Breast epithelium (tissue), 4 donors: ENCODE data around the gene ATP13A2. TPM values are rescaled to one million over a fixed set of nuclear protein-coding genes. Genes with fewer than 3 reads are reported as not detected.
"Not testable (repeated sequence)": the region's sequence is repeated elsewhere in the genome, so short reads cannot be mapped to it uniquely, and the experiment has no call there.

ENCODE experiments used
- DNase-seq, 2 donors: peaks; one replicate each; pipeline ENCODE4 v3.0.0-alpha.2; 2019; ENCODE audit warnings: low spot score in 2 of 2
- H3K27ac ChIP-seq, 2 donors: fragments of 200-600 bp; sonication (generic) in 1 of 2; one replicate each; pipeline ENCODE4 v1.5.1; 2016 to 2019; ENCODE audit warnings: mild to moderate bottlenecking in 1 of 2
- H3K27me3 ChIP-seq, 2 donors: fragments of 200-600 bp; sonication (generic) in 1 of 2; one replicate each; pipeline versions ENCODE4 v1.5.1 to v1.6.0; 2017 to 2019; ENCODE audit warnings: control low read depth in 1 of 2, mild to moderate bottlenecking in 1 of 2
- H3K36me3 ChIP-seq: fragments of 200-600 bp; one replicate; pipeline ENCODE4 v1.5.1; 2019
- H3K4me1 ChIP-seq, 2 donors: fragments of 200-600 bp; sonication (generic); one replicate each; pipeline ENCODE4 v1.5.1; 2016 to 2019; ENCODE audit warnings: control low read depth in 1 of 2
- H3K4me3 ChIP-seq, 3 donors: fragments of 200-600 bp; sonication (generic); 1 replicate in 2 of 3; 2 replicates in 1 of 3; pipeline ENCODE4 v1.5.1; 2016 to 2019; ENCODE audit warnings: mild to moderate bottlenecking in 3 of 3, moderate library complexity in 2 of 3
- H3K9me3 ChIP-seq, 2 donors: fragments of 200-600 bp; sonication (generic) in 1 of 2; one replicate each; pipeline ENCODE4 v1.5.1; 2016 to 2019; ENCODE audit warnings: control low read depth in 1 of 2
- CTCF ChIP-seq, 3 donors: fragments of 450-650 bp; IDR thresholded peaks; one replicate each; pipeline ENCODE4 v1.5.1; 2016 to 2017; ENCODE audit warnings: antibody characterized with exemption in 3 of 3, mild to moderate bottlenecking in 3 of 3, moderate library complexity in 3 of 3
- POLR2A ChIP-seq: fragments of 450-650 bp; IDR thresholded peaks from one replicate; pipeline ENCODE4 v1.6.1; 2016; ENCODE audit warnings: antibody characterized with exemption, mild to moderate bottlenecking, moderate library complexity
- POLR2AphosphoS5 ChIP-seq, 3 donors: sonication (generic); formaldehyde crosslinking; IDR thresholded peaks; one replicate each; pipeline ENCODE4 v1.6.1; 2017; ENCODE audit warnings: antibody characterized with exemption in 3 of 3
- intact Hi-C: fragments of 100-400 bp; cut with DNase I; formaldehyde crosslinking; loops from one replicate; pipeline ENCODE4 v1.15.1; 2023; ENCODE audit warnings: low total_unique reads
- total RNA-seq, 3 donors: library from RNA; depleted of rRNA; stranded (reverse); fragments of >200 nt; gene quantifications; one replicate each; pipeline ENCODE4 v1.1.0, GENCODE V29; 2016

Gene ATP13A2
- total RNA-seq, 3 donors from 2014 or later: 17.3 to 31.5 (median 31.3) TPM

GRCh38 chr1:16955186-16955585, 56.5 kb downstream of the ATP13A2 start:
- no peaks in the 10 kb centered on the region for H3K9me3 ChIP-seq
- H3K27me3 ChIP-seq: no peaks in the 10 kb centered on the region
- no peaks in the 10 kb centered on the region for H3K4me1 ChIP-seq
- no peak for TF ChIP-seq POLR2AphosphoS5 (IDR thresholded peaks at IDR 0.05)
- no peak for TF ChIP-seq CTCF (IDR thresholded peaks at IDR 0.05)
- no peak for TF ChIP-seq POLR2A
- intact Hi-C loops: loop anchor here (5.0 kb wide), 1 partner anchor 92 kb away; no protein-coding TSS in a partner anchor
- DNase-seq: no peak
- no peak overlapping the region for H3K4me3 ChIP-seq
- no peak overlapping the region for H3K27ac ChIP-seq
- peaks cover 4% of the 10 kb centered on the region for H3K36me3 ChIP-seq

GRCh38 chr1:16954579-16954978, 57.1 kb downstream of the ATP13A2 start:
- Histone ChIP-seq H3K4me3 (no peak overlapping the region), H3K9me3 (no peaks in the 10 kb centered on the region), H3K36me3 (peaks cover 4% of the 10 kb centered on the region), H3K27ac (no peak overlapping the region), H3K4me1 (no peaks in the 10 kb centered on the region), H3K27me3 (no peaks in the 10 kb centered on the region)
- no peak for TF ChIP-seq POLR2AphosphoS5 (IDR thresholded peaks at IDR 0.05)
- TF ChIP-seq POLR2A: no peak
- no peak for TF ChIP-seq CTCF (IDR thresholded peaks at IDR 0.05)
- no peak for DNase-seq
- intact Hi-C loops: no loop called here

GRCh38 chr1:16952376-16952775, 59.4 kb downstream of the ATP13A2 start:
- DNase-seq, H3K9me3 ChIP-seq, H3K4me1 ChIP-seq, intact Hi-C loops, H3K4me3 ChIP-seq, H3K27ac ChIP-seq, H3K27me3 ChIP-seq, H3K36me3 ChIP-seq: not testable (repeated sequence)

- H3K4me3 ChIP-seq, H3K36me3 ChIP-seq, H3K4me1 ChIP-seq, intact Hi-C loops, H3K9me3 ChIP-seq, H3K27me3 ChIP-seq: not testable (repeated sequence)
- peak; percentile 55 to 87 for DNase-seq
- H3K27ac ChIP-seq: peak overlapping the region; percentile 68 to 76
Measured at GRCh38 chr1:16949026-16949425, 62.7 kb downstream of the ATP13A2 start.

- H3K4me3 ChIP-seq, H3K4me1 ChIP-seq, H3K36me3 ChIP-seq, intact Hi-C loops, H3K9me3 ChIP-seq, H3K27me3 ChIP-seq: not testable (repeated sequence)
- peak overlapping the region; percentile 68 to 76 for H3K27ac ChIP-seq
- peak; percentile 68 to 84 for DNase-seq
Measured at GRCh38 chr1:16948282-16948891, 63.3 kb downstream of the ATP13A2 start.

GRCh38 chr1:16946646-16947045, 65.1 kb downstream of the ATP13A2 start:
- H3K27me3 ChIP-seq: peaks cover 0 to 3% of the 10 kb centered on the region in 2 donors
- H3K27ac ChIP-seq: no peak overlapping the region
- no peak for DNase-seq
- H3K4me3 ChIP-seq: no peak overlapping the region
- H3K36me3 ChIP-seq: no peaks in the 10 kb centered on the region
- intact Hi-C loops: no loop called here
- TF ChIP-seq CTCF (IDR thresholded peaks at IDR 0.05) (no peak), POLR2AphosphoS5 (IDR thresholded peaks at IDR 0.05) (no peak), POLR2A (no peak)
- no peaks in the 10 kb centered on the region for H3K9me3 ChIP-seq
- peaks cover 0 to 4% of the 10 kb centered on the region in 2 donors for H3K4me1 ChIP-seq

- intact Hi-C loops, H3K27ac ChIP-seq, H3K4me1 ChIP-seq, H3K36me3 ChIP-seq, DNase-seq, H3K27me3 ChIP-seq, H3K9me3 ChIP-seq, H3K4me3 ChIP-seq: not testable (repeated sequence)
Measured at GRCh38 chr1:16946185-16946584, 65.5 kb downstream of the ATP13A2 start.

- DNase-seq, H3K4me1 ChIP-seq, H3K27ac ChIP-seq, H3K36me3 ChIP-seq, H3K9me3 ChIP-seq, H3K27me3 ChIP-seq, intact Hi-C loops, H3K4me3 ChIP-seq: not testable (repeated sequence)
Measured at GRCh38 chr1:16945512-16945911, 66.2 kb downstream of the ATP13A2 start.
